Measurements from ENCODE around the gene RBM38. TPM values are rescaled to one million over a fixed set of nuclear protein-coding genes. Genes with fewer than 3 reads are reported as not detected.

The RBM38 gene
- total RNA-seq, 1 donor from 2014 or later: 16.6 TPM

DNA sequence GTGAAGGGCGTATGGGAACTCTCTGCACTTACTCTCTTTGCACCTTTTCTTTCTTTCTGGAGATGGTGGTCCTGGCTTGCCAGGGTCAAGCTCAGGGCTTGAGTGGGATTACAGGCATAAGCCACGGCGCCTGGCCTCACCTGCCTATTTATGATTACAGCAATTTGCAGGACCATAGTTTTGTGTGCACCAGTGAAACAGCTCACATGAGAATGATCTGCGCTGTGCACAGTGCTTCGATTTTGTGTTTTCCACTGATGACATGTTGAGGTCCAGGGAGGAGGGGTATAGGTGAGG lies 40.3 kb downstream of the RBM38 start:
- H3K27ac Mint-ChIP-seq (ENCODE audit: unreplicated experiment): no peak overlapping the region
- H3K9me3 Mint-ChIP-seq (ENCODE audit: unreplicated experiment): peaks cover 7% of the 10 kb centered on the region
- TF ChIP-seq, protein P1, sequence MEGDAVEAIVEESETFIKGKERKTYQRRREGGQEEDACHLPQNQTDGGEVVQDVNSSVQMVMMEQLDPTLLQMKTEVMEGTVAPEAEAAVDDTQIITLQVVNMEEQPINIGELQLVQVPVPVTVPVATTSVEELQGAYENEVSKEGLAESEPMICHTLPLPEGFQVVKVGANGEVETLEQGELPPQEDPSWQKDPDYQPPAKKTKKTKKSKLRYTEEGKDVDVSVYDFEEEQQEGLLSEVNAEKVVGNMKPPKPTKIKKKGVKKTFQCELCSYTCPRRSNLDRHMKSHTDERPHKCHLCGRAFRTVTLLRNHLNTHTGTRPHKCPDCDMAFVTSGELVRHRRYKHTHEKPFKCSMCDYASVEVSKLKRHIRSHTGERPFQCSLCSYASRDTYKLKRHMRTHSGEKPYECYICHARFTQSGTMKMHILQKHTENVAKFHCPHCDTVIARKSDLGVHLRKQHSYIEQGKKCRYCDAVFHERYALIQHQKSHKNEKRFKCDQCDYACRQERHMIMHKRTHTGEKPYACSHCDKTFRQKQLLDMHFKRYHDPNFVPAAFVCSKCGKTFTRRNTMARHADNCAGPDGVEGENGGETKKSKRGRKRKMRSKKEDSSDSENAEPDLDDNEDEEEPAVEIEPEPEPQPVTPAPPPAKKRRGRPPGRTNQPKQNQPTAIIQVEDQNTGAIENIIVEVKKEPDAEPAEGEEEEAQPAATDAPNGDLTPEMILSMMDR (IDR thresholded peaks at IDR 0.05; ENCODE audit: partially characterized antibody, unreplicated experiment): no peak
- peaks cover 5% of the 10 kb centered on the region for H3K36me3 Mint-ChIP-seq (ENCODE audit: unreplicated experiment)
- H3K4me3 Mint-ChIP-seq (ENCODE audit: unreplicated experiment): no peak overlapping the region
- H3K27me3 Mint-ChIP-seq (ENCODE audit: unreplicated experiment): peaks cover 2% of the 10 kb centered on the region
- peaks cover 8% of the 10 kb centered on the region for H3K4me1 Mint-ChIP-seq (ENCODE audit: low read depth, unreplicated experiment)
- no peak for DNase-seq

DNA sequence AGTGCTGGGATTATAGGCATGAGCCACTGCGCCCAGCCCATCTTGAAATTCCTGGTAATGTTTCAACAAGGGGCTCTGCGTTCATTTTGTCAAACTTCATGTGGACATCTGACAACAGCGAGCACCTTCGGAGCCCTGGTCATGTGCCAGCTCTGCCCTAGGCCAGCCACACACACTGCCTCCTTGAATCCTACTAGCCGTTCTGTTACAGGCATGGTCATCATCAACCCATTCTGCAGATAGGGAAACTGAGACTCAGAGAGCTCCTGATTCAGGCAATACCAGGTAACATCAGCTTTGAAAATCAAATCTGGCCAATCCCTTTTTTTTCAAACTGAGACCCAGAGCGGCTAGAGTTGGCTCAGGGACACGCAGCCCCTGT lies 41.3 kb downstream of the RBM38 start:
- Mint-ChIP-seq H3K36me3 (ENCODE audit: unreplicated experiment) (peaks cover 5% of the 10 kb centered on the region), H3K27me3 (ENCODE audit: unreplicated experiment) (peaks cover 2% of the 10 kb centered on the region), H3K4me1 (ENCODE audit: low read depth, unreplicated experiment) (peaks cover 8% of the 10 kb centered on the region), H3K4me3 (ENCODE audit: unreplicated experiment) (no peak overlapping the region), H3K27ac (ENCODE audit: unreplicated experiment) (no peak overlapping the region), H3K9me3 (ENCODE audit: unreplicated experiment) (peaks cover 5% of the 10 kb centered on the region)
- TF ChIP-seq, protein P1 (IDR thresholded peaks at IDR 0.05; ENCODE audit: partially characterized antibody, unreplicated experiment): no peak
- no peak for DNase-seq

DNA sequence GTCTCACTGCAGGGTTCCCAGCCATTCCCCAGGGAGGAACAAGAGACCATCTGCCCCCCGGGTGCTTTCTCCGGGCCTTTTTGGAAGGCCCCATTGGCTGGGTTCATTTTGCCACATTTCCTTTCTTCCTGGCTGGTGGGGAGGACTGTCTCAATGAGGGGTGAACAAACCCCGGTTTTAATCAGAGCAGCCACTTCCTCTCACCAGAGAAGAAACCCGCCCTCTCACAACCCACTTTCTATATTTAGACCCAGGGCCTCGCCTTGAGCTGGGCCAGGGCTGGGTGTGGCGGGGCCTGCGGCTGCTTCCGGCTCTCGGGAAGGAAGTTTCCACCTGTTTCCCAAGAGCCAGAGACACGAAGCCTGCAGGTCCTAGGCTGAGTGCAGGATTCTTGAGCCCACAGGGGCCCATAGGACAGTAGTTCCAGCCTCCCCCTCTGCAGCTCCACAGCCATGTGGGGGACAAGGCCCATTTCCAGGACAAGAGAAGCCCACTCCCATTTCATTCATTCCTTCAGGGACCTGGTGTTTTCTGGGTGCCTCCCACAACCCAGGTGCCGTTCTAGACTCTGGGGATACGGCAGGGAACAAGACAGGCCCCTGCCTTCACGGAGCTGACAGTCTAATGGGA lies 41.8 kb downstream of the RBM38 start:
- Mint-ChIP-seq H3K4me1 (ENCODE audit: low read depth, unreplicated experiment) (peaks cover 8% of the 10 kb centered on the region), H3K9me3 (ENCODE audit: unreplicated experiment) (peaks cover 7% of the 10 kb centered on the region), H3K27me3 (ENCODE audit: unreplicated experiment) (peaks cover 2% of the 10 kb centered on the region), H3K36me3 (ENCODE audit: unreplicated experiment) (peaks cover 5% of the 10 kb centered on the region), H3K27ac (ENCODE audit: unreplicated experiment) (no peak overlapping the region), H3K4me3 (ENCODE audit: unreplicated experiment) (no peak overlapping the region)
- TF ChIP-seq, protein P1 (IDR thresholded peaks at IDR 0.05; ENCODE audit: partially characterized antibody, unreplicated experiment): no peak
- no peak for DNase-seq

DNA sequence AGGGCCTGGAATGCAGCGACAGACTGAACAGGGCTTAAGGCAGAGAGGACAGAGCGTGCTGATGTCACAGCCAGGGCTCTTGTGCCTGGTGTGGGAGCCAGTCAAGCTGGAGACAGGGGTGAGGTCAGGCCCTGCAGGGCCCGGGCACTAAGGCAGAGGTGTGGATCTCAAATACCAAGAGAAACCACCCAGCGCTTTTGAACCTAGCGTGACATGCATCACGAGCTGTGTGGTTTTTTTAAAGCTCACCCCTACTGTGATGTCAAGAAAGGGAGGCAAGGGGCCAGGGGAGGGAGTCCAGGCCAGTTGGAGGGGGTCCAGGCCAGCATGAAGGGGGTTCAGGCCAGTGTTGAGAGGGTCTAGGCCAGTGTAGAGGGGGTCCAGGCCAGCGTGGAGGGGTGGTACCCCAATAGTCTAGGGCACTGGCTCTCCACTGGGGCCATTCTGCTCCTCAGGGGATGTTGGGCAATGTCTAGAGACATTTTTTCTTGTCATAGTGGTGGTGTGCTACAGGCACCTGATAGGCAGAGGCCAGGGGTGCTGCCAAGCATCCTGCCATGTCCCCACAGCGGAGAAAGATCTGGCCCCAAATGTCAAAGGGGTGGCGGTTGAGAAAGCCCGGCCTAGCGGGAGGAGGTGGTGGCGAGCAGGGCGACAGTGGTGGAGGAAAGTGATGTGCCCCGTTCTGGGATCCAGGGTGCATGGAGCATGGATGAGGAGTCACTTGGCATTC lies 42.6 kb downstream of the RBM38 start:
- Mint-ChIP-seq H3K27me3 (ENCODE audit: unreplicated experiment) (peaks cover 2% of the 10 kb centered on the region), H3K27ac (ENCODE audit: unreplicated experiment) (no peak overlapping the region), H3K9me3 (ENCODE audit: unreplicated experiment) (peaks cover 7% of the 10 kb centered on the region), H3K4me1 (ENCODE audit: low read depth, unreplicated experiment) (peaks cover 13% of the 10 kb centered on the region), H3K4me3 (ENCODE audit: unreplicated experiment) (no peak overlapping the region), H3K36me3 (ENCODE audit: unreplicated experiment) (peaks cover 5% of the 10 kb centered on the region)
- TF ChIP-seq, protein P1 (IDR thresholded peaks at IDR 0.05; ENCODE audit: partially characterized antibody, unreplicated experiment): no peak
- DNase-seq: no peak

DNA sequence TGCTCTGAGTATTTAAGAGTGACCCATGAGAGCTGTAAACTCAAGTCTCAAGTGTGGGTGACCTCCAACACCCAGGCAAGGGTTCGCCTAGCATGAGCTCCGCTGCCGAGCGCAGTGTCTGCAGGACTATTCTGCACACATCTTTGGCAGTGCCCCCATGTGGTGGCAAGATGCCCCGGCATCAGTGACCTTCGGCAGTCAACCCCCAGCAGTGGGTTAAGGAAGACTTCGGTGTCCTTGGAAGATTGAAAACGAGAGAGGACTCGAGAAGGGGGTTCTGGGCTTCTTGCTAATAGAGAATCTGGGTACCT lies 43.1 kb downstream of the RBM38 start:
- TF ChIP-seq, protein P1 (IDR thresholded peaks at IDR 0.05; ENCODE audit: partially characterized antibody, unreplicated experiment): no peak
- Mint-ChIP-seq H3K4me3 (ENCODE audit: unreplicated experiment) (no peak overlapping the region), H3K27ac (ENCODE audit: unreplicated experiment) (no peak overlapping the region), H3K4me1 (ENCODE audit: low read depth, unreplicated experiment) (peaks cover 13% of the 10 kb centered on the region), H3K36me3 (ENCODE audit: unreplicated experiment) (peaks cover 5% of the 10 kb centered on the region), H3K27me3 (ENCODE audit: unreplicated experiment) (peaks cover 2% of the 10 kb centered on the region), H3K9me3 (ENCODE audit: unreplicated experiment) (peaks cover 7% of the 10 kb centered on the region)
- DNase-seq: no peak

Measured in glutamatergic neuron (in vitro differentiated cells).